Mesenchymal stem cell (in vitro differentiated cells and primary cell): ENCODE results near the gene FBXL19.
A peak's percentile ranks its signal among the peaks of the same experiment; 100 is the strongest.

ENCODE experiments used
- DNase-seq: peaks from one replicate; pipeline ENCODE4 v3.0.0-alpha.2; 2013
- H2AFZ ChIP-seq: one replicate; pipeline ENCODE4 v1.6.1; 2013; ENCODE audit warnings: low read depth, mild to moderate bottlenecking, control low read depth, inconsistent platforms, low read length, moderate library complexity
- H2AK5ac ChIP-seq: 2 replicates; pipeline ENCODE4 v1.6.1; 2013; ENCODE audit warnings: low read length, moderate library complexity, mild to moderate bottlenecking, inconsistent platforms; ENCODE audit not compliant: severe bottlenecking
- H2BK120ac ChIP-seq: one replicate; pipeline ENCODE4 v1.6.1; 2013; ENCODE audit warnings: low read depth, mild to moderate bottlenecking, inconsistent platforms, low read length, moderate library complexity
- H2BK12ac ChIP-seq, 2 experiments: one replicate each; pipeline ENCODE4 v1.6.1; 2013; ENCODE audit warnings: inconsistent platforms in 2 of 2, low read length in 2 of 2, mild to moderate bottlenecking in 2 of 2, moderate library complexity in 2 of 2, control low read depth in 1 of 2
- H2BK15ac ChIP-seq: one replicate; pipeline ENCODE4 v1.6.1; 2013; ENCODE audit warnings: mild to moderate bottlenecking, low read depth, inconsistent platforms; ENCODE audit not compliant: poor library complexity, severe bottlenecking
- H2BK5ac ChIP-seq: 2 replicates; pipeline ENCODE4 v1.6.1; 2013; ENCODE audit warnings: low read depth, mild to moderate bottlenecking, low read length, control low read depth, inconsistent platforms; ENCODE audit not compliant: poor library complexity, severe bottlenecking
- H3K14ac ChIP-seq, 2 experiments: one replicate each; pipeline ENCODE4 v1.6.1; 2013; ENCODE audit warnings: inconsistent platforms in 2 of 2, low read length in 2 of 2, control low read depth in 1 of 2, mild to moderate bottlenecking in 1 of 2, moderate library complexity in 1 of 2
- H3K18ac ChIP-seq, 2 experiments: one replicate each; pipeline ENCODE4 v1.6.1; 2013; ENCODE audit warnings: inconsistent platforms in 2 of 2, low read length in 2 of 2, control low read depth in 1 of 2, low read depth in 1 of 2, mild to moderate bottlenecking in 1 of 2
- H3K23ac ChIP-seq, 2 experiments: one replicate each; pipeline ENCODE4 v1.6.1; 2013; ENCODE audit warnings: inconsistent platforms in 2 of 2, low read length in 2 of 2, mild to moderate bottlenecking in 2 of 2, moderate library complexity in 2 of 2, control low read depth in 1 of 2
- H3K27ac ChIP-seq: 2 replicates; pipeline ENCODE4 v1.5.1; 2013; ENCODE audit warnings: mild to moderate bottlenecking, moderate library complexity, low read length, control low read depth, inconsistent platforms; ENCODE audit not compliant: poor library complexity, severe bottlenecking
- H3K27me3 ChIP-seq, 2 experiments: 2 replicates each; pipeline versions ENCODE4 v1.6.1 to v1.7.0; 2013; ENCODE audit warnings: low read length in 2 of 2, mild to moderate bottlenecking in 2 of 2, moderate library complexity in 2 of 2, control low read depth in 1 of 2, inconsistent platforms in 1 of 2; ENCODE audit not compliant: control insufficient read depth in 1 of 2, insufficient read depth in 1 of 2
- H3K36me3 ChIP-seq, 2 experiments: 2 replicates each; pipeline versions ENCODE4 v1.6.1 to v1.7.0; 2013; ENCODE audit warnings: low read length in 2 of 2, control low read depth in 1 of 2, inconsistent platforms in 1 of 2, low read depth in 1 of 2, mild to moderate bottlenecking in 1 of 2; ENCODE audit not compliant: insufficient read depth in 2 of 2, control insufficient read depth in 1 of 2
- H3K4ac ChIP-seq, 2 experiments: one replicate each; pipeline ENCODE4 v1.6.1; 2013; ENCODE audit warnings: inconsistent platforms in 2 of 2, low read length in 2 of 2, mild to moderate bottlenecking in 2 of 2, moderate library complexity in 2 of 2, control low read depth in 1 of 2, low read depth in 1 of 2
- H3K4me1 ChIP-seq: 2 replicates; pipeline ENCODE4 v1.6.1; 2013; ENCODE audit warnings: low read depth, low read length, control low read depth; ENCODE audit not compliant: control insufficient read depth, insufficient read depth
- H3K4me2 ChIP-seq: 2 replicates; pipeline ENCODE4 v1.6.1; 2013; ENCODE audit warnings: low read length, mild to moderate bottlenecking, inconsistent platforms; ENCODE audit not compliant: poor library complexity, severe bottlenecking
- H3K4me3 ChIP-seq, 2 experiments: 2 replicates each; pipeline versions ENCODE4 v1.5.1 to v1.7.0; 2013; ENCODE audit warnings: low read length in 2 of 2, mild to moderate bottlenecking in 2 of 2, control low read depth in 1 of 2, low read depth in 1 of 2; ENCODE audit not compliant: insufficient read depth in 1 of 2
- H3K79me1 ChIP-seq: replicated peaks from 2 replicates; pipeline ENCODE4 v1.6.1; 2013; ENCODE audit warnings: mild to moderate bottlenecking, control low read depth, low read length, inconsistent platforms; ENCODE audit not compliant: poor library complexity, severe bottlenecking
- H3K9ac ChIP-seq: 2 replicates; pipeline ENCODE4 v1.7.0; 2013; ENCODE audit warnings: mild to moderate bottlenecking, low read length, moderate library complexity
- H3K9me3 ChIP-seq: 2 replicates; pipeline ENCODE4 v1.7.0; 2013; ENCODE audit warnings: mild to moderate bottlenecking, low read length; ENCODE audit not compliant: control insufficient read depth
- H4K8ac ChIP-seq: one replicate; pipeline ENCODE4 v1.6.1; 2013; ENCODE audit warnings: inconsistent platforms, mild to moderate bottlenecking, low read length, moderate library complexity
- H4K91ac ChIP-seq: one replicate; pipeline ENCODE4 v1.6.1; 2013; ENCODE audit warnings: mild to moderate bottlenecking, low read length, inconsistent platforms
- WGBS: methylation state at CpG from one replicate; pipeline ENCODE4 v1.1.7; 2013; ENCODE audit warnings: mixed read lengths; 5-methylcytosine and 5-hydroxymethylcytosine counted together

Gene FBXL19

GRCh38 chr16:30992931-30993816, 69.8 kb downstream of the FBXL19 start:
- Histone ChIP-seq H4K91ac (no peak overlapping the region), H3K14ac (no peak overlapping the region), H3K4ac (no peak overlapping the region), H2AK5ac (no peak overlapping the region), H3K9ac (no peak overlapping the region), H3K18ac (no peak overlapping the region), H3K4me2 (no peak overlapping the region), H2BK5ac (no peak overlapping the region), H2BK120ac (no peak overlapping the region), H3K4me3 (no peak overlapping the region), H2BK12ac (no peak overlapping the region), H3K36me3 (peaks cover 16 to 42% of the 10 kb centered on the region in 2 experiments), H3K4me1 (peaks cover 21% of the 10 kb centered on the region), H3K79me1 (no peaks in the 10 kb centered on the region), H3K9me3 (no peaks in the 10 kb centered on the region), H2BK15ac (no peak overlapping the region), H3K27me3 (no peaks in the 10 kb centered on the region), H2AFZ (no peak overlapping the region), H3K27ac (no peak overlapping the region), H4K8ac (no peak overlapping the region), H3K23ac (no peak overlapping the region)
- 85% methylated on average over 29 of the region's 29 CpGs for WGBS
- no peak for DNase-seq

- Histone ChIP-seq H2BK5ac (no peak overlapping the region), H4K91ac (no peak overlapping the region), H3K18ac (no peak overlapping the region), H3K4me2 (no peak overlapping the region), H3K79me1 (no peaks in the 10 kb centered on the region), H3K23ac (no peak overlapping the region), H3K4me3 (peak overlapping the region in 1 of 2 experiments; percentile 78), H4K8ac (no peak overlapping the region), H3K4me1 (peaks cover 28% of the 10 kb centered on the region), H3K9me3 (no peaks in the 10 kb centered on the region), H2BK120ac (no peak overlapping the region), H3K4ac (no peak overlapping the region), H2AK5ac (peak overlapping the region; percentile 26), H3K27me3 (no peaks in the 10 kb centered on the region), H2BK15ac (no peak overlapping the region), H3K9ac (peak overlapping the region; percentile 86), H2AFZ (no peak overlapping the region), H3K14ac (no peak overlapping the region), H2BK12ac (no peak overlapping the region), H3K36me3 (peaks cover 9 to 27% of the 10 kb centered on the region in 2 experiments), H3K27ac (no peak overlapping the region)
- DNase-seq, result no peak
- 86% methylated on average over 9 of the region's 11 CpGs for WGBS
Measured at GRCh38 chr16:30995927-30996323, 72.6 kb downstream of the FBXL19 start.

GRCh38 chr16:30996324-30996984, 73.1 kb downstream of the FBXL19 start:
- Histone ChIP-seq H3K9ac (peak overlapping the region; percentile 86), H3K27ac (peak overlapping the region; percentile 62), H2AFZ (no peak overlapping the region), H2BK15ac (no peak overlapping the region), H3K4ac (no peak overlapping the region), H4K8ac (peak overlapping the region; percentile 89), H3K4me3 (peak overlapping the region; percentile 36 to 78), H3K9me3 (no peaks in the 10 kb centered on the region), H2AK5ac (peak overlapping the region; percentile 26), H2BK120ac (peak overlapping the region; percentile 51), H3K79me1 (peaks cover 3% of the 10 kb centered on the region), H3K27me3 (no peaks in the 10 kb centered on the region), H3K36me3 (peaks cover 9 to 25% of the 10 kb centered on the region in 2 experiments), H3K4me2 (peak overlapping the region; percentile 61), H3K14ac (peak overlapping the region in 1 of 2 experiments; percentile 1), H3K18ac (peak overlapping the region; percentile 14 to 73), H4K91ac (peak overlapping the region; percentile 70), H2BK5ac (peak overlapping the region; percentile 31), H3K23ac (no peak overlapping the region), H3K4me1 (peaks cover 24% of the 10 kb centered on the region), H2BK12ac (no peak overlapping the region)
- DNase-seq, result peak; percentile 20
- 36% methylated on average over 23 of the region's 23 CpGs for WGBS
